Activated naive CD4-positive, alpha-beta T cell treated with anti-CD3 and anti-CD28 coated beads, Interleukin-2, amount 10 ng/mL, durations not matched to agents 7 days and 5 days (primary cell): Measurements from ENCODE around the gene PINK1.
"Not testable (repeated sequence)": the region's sequence is repeated elsewhere in the genome, so short reads cannot be mapped to it uniquely, and the experiment has no call there.

Experiments used
- CTCF ChIA-PET: fragments of 350-600 bp; sonication (Branson Sonifier 250); formaldehyde crosslinking; loops from one replicate; lab custom pipeline; 2021; ENCODE audit warnings: antibody characterized with exemption; lab: Charles Lee
- DNase-seq: peaks from one replicate; pipeline ENCODE4 v3.0.0-alpha.2; 2020
- H3K27ac Mint-ChIP-seq: one replicate; pipeline ENCODE4 v1.8.0; 2021; ENCODE audit warnings: mild to moderate bottlenecking, moderate library complexity, mixed read lengths
- H3K27me3 Mint-ChIP-seq: one replicate; pipeline ENCODE4 v1.8.0; 2021; ENCODE audit warnings: mild to moderate bottlenecking, mixed read lengths
- H3K36me3 Mint-ChIP-seq: one replicate; pipeline ENCODE4 v1.8.0; 2021; ENCODE audit warnings: mixed read lengths
- H3K4me1 Mint-ChIP-seq: one replicate; pipeline ENCODE4 v1.8.0; 2021; ENCODE audit warnings: mixed read lengths
- H3K4me3 Mint-ChIP-seq: one replicate; pipeline ENCODE4 v1.8.0; 2021; ENCODE audit warnings: mild to moderate bottlenecking, moderate library complexity, mixed read lengths
- H3K9me3 Mint-ChIP-seq: one replicate; pipeline ENCODE4 v1.8.0; 2021; ENCODE audit warnings: mixed read lengths

Gene PINK1

GRCh38 chr1:20601129-20601825 is 32.0 kb upstream of the PINK1 start:
- Mint-ChIP-seq H3K27me3 (peaks cover 20% of the 10 kb centered on the region), H3K9me3 (no peaks in the 10 kb centered on the region)
- CTCF ChIA-PET = no interaction called here

GRCh38 chr1:20602851-20603450 is 30.3 kb upstream of the PINK1 start:
- CTCF ChIA-PET = no interaction called here
- H3K27ac Mint-ChIP-seq = no peak overlapping the region
- no peaks in the 10 kb centered on the region for H3K9me3 Mint-ChIP-seq
- no peaks in the 10 kb centered on the region for H3K36me3 Mint-ChIP-seq
- H3K4me3 Mint-ChIP-seq = no peak overlapping the region
- H3K27me3 Mint-ChIP-seq = peaks cover 25% of the 10 kb centered on the region
- H3K4me1 Mint-ChIP-seq = no peaks in the 10 kb centered on the region
- DNase-seq = no peak

More at GRCh38 chr1:20601129-20601825, 32.0 kb upstream of the PINK1 start:
- Mint-ChIP-seq H3K4me3 (no peak overlapping the region), H3K36me3 (no peaks in the 10 kb centered on the region), H3K4me1 (no peaks in the 10 kb centered on the region), H3K27ac (no peak overlapping the region)
- no peak for DNase-seq

GRCh38 chr1:20603504-20604464 is 29.5 kb upstream of the PINK1 start:
- no peak for DNase-seq
- Mint-ChIP-seq H3K4me3 (no peak overlapping the region), H3K27ac (no peak overlapping the region), H3K36me3 (no peaks in the 10 kb centered on the region), H3K9me3 (no peaks in the 10 kb centered on the region), H3K27me3 (peaks cover 25% of the 10 kb centered on the region), H3K4me1 (no peaks in the 10 kb centered on the region)
- CTCF ChIA-PET = no interaction called here

- Mint-ChIP-seq H3K4me3 (no peak overlapping the region), H3K27me3 (peaks cover 25% of the 10 kb centered on the region), H3K36me3 (no peaks in the 10 kb centered on the region), H3K27ac (no peak overlapping the region), H3K9me3 (no peaks in the 10 kb centered on the region), H3K4me1 (no peaks in the 10 kb centered on the region)
- no peak for DNase-seq
- CTCF ChIA-PET = no interaction called here
These were observed 28.6 kb upstream of the PINK1 start for GRCh38 chr1:20604678-20605077.

- CTCF ChIA-PET, H3K27ac Mint-ChIP-seq, DNase-seq, H3K4me3 Mint-ChIP-seq, H3K9me3 Mint-ChIP-seq, H3K36me3 Mint-ChIP-seq, H3K4me1 Mint-ChIP-seq: not testable (repeated sequence)
- H3K27me3 Mint-ChIP-seq = peaks cover 20% of the 10 kb centered on the region
These were observed 26.3 kb upstream of the PINK1 start for GRCh38 chr1:20606801-20607570.

GRCh38 chr1:20609541-20609940 is 23.7 kb upstream of the PINK1 start:
- H3K4me3 Mint-ChIP-seq = no peak overlapping the region
- no peaks in the 10 kb centered on the region for H3K9me3 Mint-ChIP-seq
- CTCF ChIA-PET = no interaction called here
- H3K36me3 Mint-ChIP-seq = no peaks in the 10 kb centered on the region
- DNase-seq = no peak
- no peaks in the 10 kb centered on the region for H3K4me1 Mint-ChIP-seq
- H3K27me3 Mint-ChIP-seq = peaks cover 15% of the 10 kb centered on the region
- H3K27ac Mint-ChIP-seq = no peak overlapping the region

GRCh38 chr1:20610970-20611369 is 22.3 kb upstream of the PINK1 start:
- CTCF ChIA-PET = no interaction called here
- H3K9me3 Mint-ChIP-seq = no peaks in the 10 kb centered on the region
- no peaks in the 10 kb centered on the region for H3K4me1 Mint-ChIP-seq
- no peaks in the 10 kb centered on the region for H3K36me3 Mint-ChIP-seq
- H3K4me3 Mint-ChIP-seq = no peak overlapping the region
- H3K27me3 Mint-ChIP-seq = peaks cover 12% of the 10 kb centered on the region
- DNase-seq = no peak
- H3K27ac Mint-ChIP-seq = no peak overlapping the region

- Mint-ChIP-seq H3K27ac (no peak overlapping the region), H3K36me3 (no peaks in the 10 kb centered on the region), H3K4me3 (no peak overlapping the region), H3K4me1 (no peaks in the 10 kb centered on the region), H3K27me3 (peaks cover 13% of the 10 kb centered on the region), H3K9me3 (no peaks in the 10 kb centered on the region)
- CTCF ChIA-PET = no interaction called here
- no peak for DNase-seq
These were observed 21.6 kb upstream of the PINK1 start for GRCh38 chr1:20611652-20612051.

GRCh38 chr1:20612221-20612746 is 21.0 kb upstream of the PINK1 start:
- Mint-ChIP-seq H3K27ac (no peak overlapping the region), H3K4me1 (no peaks in the 10 kb centered on the region), H3K36me3 (no peaks in the 10 kb centered on the region), H3K4me3 (no peak overlapping the region), H3K9me3 (no peaks in the 10 kb centered on the region), H3K27me3 (peaks cover 10% of the 10 kb centered on the region)
- no peak for DNase-seq
- CTCF ChIA-PET = no interaction called here

GRCh38 chr1:20614131-20614579 is 19.1 kb upstream of the PINK1 start:
- Mint-ChIP-seq H3K4me1 (no peaks in the 10 kb centered on the region), H3K4me3 (no peak overlapping the region), H3K36me3 (no peaks in the 10 kb centered on the region), H3K27me3 (peaks cover 18% of the 10 kb centered on the region), H3K27ac (no peak overlapping the region), H3K9me3 (no peaks in the 10 kb centered on the region)
- no peak for DNase-seq
- CTCF ChIA-PET = interaction anchor here (1.4 kb wide), 1 partner anchor 19 kb away, joined by 6 read pairs; the partner anchor contains the start of gene PINK1

GRCh38 chr1:20615946-20616846 is 17.1 kb upstream of the PINK1 start:
- Mint-ChIP-seq H3K27me3 (peaks cover 17% of the 10 kb centered on the region), H3K4me1 (no peaks in the 10 kb centered on the region)

GRCh38 chr1:20616847-20617487 is 16.3 kb upstream of the PINK1 start:
- no peaks in the 10 kb centered on the region for H3K4me1 Mint-ChIP-seq
- CTCF ChIA-PET = no interaction called here
- no peak overlapping the region for H3K27ac Mint-ChIP-seq
- no peaks in the 10 kb centered on the region for H3K36me3 Mint-ChIP-seq
- H3K4me3 Mint-ChIP-seq = no peak overlapping the region
- no peak for DNase-seq
- H3K9me3 Mint-ChIP-seq = no peaks in the 10 kb centered on the region
- H3K27me3 Mint-ChIP-seq = peaks cover 15% of the 10 kb centered on the region

More at GRCh38 chr1:20615946-20616846, 17.1 kb upstream of the PINK1 start:
- no peak overlapping the region for H3K27ac Mint-ChIP-seq
- DNase-seq = no peak
- CTCF ChIA-PET = no interaction called here
- H3K9me3 Mint-ChIP-seq = no peaks in the 10 kb centered on the region
- no peak overlapping the region for H3K4me3 Mint-ChIP-seq
- H3K36me3 Mint-ChIP-seq = no peaks in the 10 kb centered on the region
